HCT116 (cell line): ENCODE data around the gene XKR7. TPM values are rescaled to one million over a fixed set of nuclear protein-coding genes. Genes with fewer than 3 reads are reported as not detected.

Source experiments
- ATAC-seq: fragments of 200-7000 bp; cut with Tn5 transposase; 2 replicates; pipeline ENCODE4 v1.9.1; 2020; ENCODE audit warnings: mild to moderate bottlenecking, moderate library complexity
- BruUV-seq: library from RNA; stranded (reverse); fragments of 400-500 nt; replicated peaks from 2 replicates; lab custom pipeline; 2021; lab: Mats Ljungman, UMichigan
- CTCF ChIA-PET: fragments of 300-600 bp; sonication (Branson Sonifier 250); formaldehyde crosslinking; loops from one replicate; lab custom pipeline; 2021; ENCODE audit warnings: antibody characterized with exemption; lab: Charles Lee
- POLR2A ChIA-PET: fragments of 300-600, 350-600 bp; sonication (Branson Sonifier 250); formaldehyde crosslinking; loops from one replicate; lab custom pipeline; 2021; ENCODE audit warnings: antibody characterized with exemption; lab: Charles Lee
- RAD21 ChIA-PET, 2 experiments: fragments of 300-600 bp; sonication (Branson Sonifier 250); formaldehyde crosslinking; loops; one replicate each; lab custom pipeline; 2023; ENCODE audit warnings: low total read pairs in 2 of 2; ENCODE audit not compliant: uncharacterized antibody in 2 of 2, unreplicated experiment in 2 of 2, low non-redundant PET in 1 of 2; lab: Charles Lee
- DNase-seq: peaks from one replicate; pipeline ENCODE4 v3.0.0-alpha.2; 2010; ENCODE audit warnings: low read depth, low spot score
- H2AFZ ChIP-seq: fragments of 200-600 bp; shearing (Covaris generic), sonication (generic); 2 replicates; pipeline ENCODE4 v1.6.1; 2017; ENCODE audit warnings: low read depth, mixed run types, mixed read lengths, antibody characterized with exemption, low read length; ENCODE audit not compliant: poor library complexity, severe bottlenecking
- H3K27ac ChIP-seq: 2 replicates; pipeline ENCODE4 v1.5.1; 2012; ENCODE audit warnings: low read depth, low read length
- H3K27me3 ChIP-seq: fragments of 200-600 bp; sonication (generic); 2 replicates; pipeline ENCODE4 v1.6.1; 2016; ENCODE audit warnings: mixed run types, low read length, mixed read lengths; ENCODE audit not compliant: insufficient read depth
- H3K36me3 ChIP-seq, 2 experiments: fragments of 200-500 bp in 1 of 2; fragments of 200-600 bp in 1 of 2; sonication (Bioruptor generic) in 1 of 2; sonication (generic) in 1 of 2; 2 replicates each; pipeline versions ENCODE4 v1.5.1 to v1.6.1; 2014 to 2016; ENCODE audit warnings: low read length in 2 of 2, inconsistent platforms in 1 of 2, mixed read lengths in 1 of 2, mixed run types in 1 of 2; ENCODE audit not compliant: insufficient read depth in 2 of 2, control insufficient read depth in 1 of 2
- H3K4me1 ChIP-seq, 2 experiments: fragments of 200-600 bp in 1 of 2; sonication (generic) in 1 of 2; 2 replicates each; pipeline versions ENCODE4 v1.5.1 to v1.6.1; 2012 to 2017; ENCODE audit warnings: low read length in 2 of 2, inconsistent platforms in 1 of 2, mild to moderate bottlenecking in 1 of 2, mixed read lengths in 1 of 2, mixed run types in 1 of 2, moderate library complexity in 1 of 2; ENCODE audit not compliant: insufficient read depth in 2 of 2, control insufficient read depth in 1 of 2
- H3K4me2 ChIP-seq: fragments of 200-600 bp; sonication (generic); 2 replicates; pipeline ENCODE4 v1.6.1; 2017; ENCODE audit warnings: mixed run types, low read length, mixed read lengths
- H3K4me3 ChIP-seq, 2 experiments: fragments of 200-600 bp in 1 of 2; sonication (generic) in 1 of 2; replicated peaks in 1 of 2; 2 replicates each; pipeline ENCODE4 v1.5.1; 2011 to 2016; ENCODE audit warnings: low read length in 2 of 2, control low read depth in 1 of 2, low read depth in 1 of 2, mild to moderate bottlenecking in 1 of 2, mixed read lengths in 1 of 2, mixed run types in 1 of 2
- H3K79me2 ChIP-seq: fragments of 200-600 bp; sonication (generic); 2 replicates; pipeline ENCODE4 v1.6.1; 2017; ENCODE audit warnings: mild to moderate bottlenecking, mixed run types, low read length, moderate library complexity, mixed read lengths; ENCODE audit not compliant: insufficient read depth
- H3K9ac ChIP-seq: fragments of 200-600 bp; sonication (generic); 2 replicates; pipeline ENCODE4 v1.6.1; 2016; ENCODE audit warnings: low read length, mixed read lengths
- H3K9me2 ChIP-seq: fragments of 200-600 bp; sonication (generic), shearing (Covaris generic); 2 replicates; pipeline ENCODE4 v1.6.1; 2017; ENCODE audit warnings: mixed run types, mild to moderate bottlenecking, moderate library complexity; ENCODE audit not compliant: insufficient read depth
- H3K9me3 ChIP-seq, 2 experiments: fragments of 200-500 bp in 1 of 2; fragments of 200-600 bp in 1 of 2; sonication (Bioruptor generic) in 1 of 2; sonication (generic) in 1 of 2; 2 replicates each; pipeline ENCODE4 v1.6.1; 2014 to 2017; ENCODE audit warnings: low read length in 2 of 2, mixed read lengths in 2 of 2, inconsistent platforms in 1 of 2, low read depth in 1 of 2, mild to moderate bottlenecking in 1 of 2, mixed run types in 1 of 2, moderate library complexity in 1 of 2; ENCODE audit not compliant: control insufficient read depth in 1 of 2, insufficient read depth in 1 of 2
- H4K20me1 ChIP-seq: fragments of 200-600 bp; sonication (generic), shearing (Covaris generic); 2 replicates; pipeline ENCODE4 v1.6.1; 2017; ENCODE audit warnings: mixed run types, mild to moderate bottlenecking, moderate library complexity; ENCODE audit not compliant: insufficient read depth
- CEBPB ChIP-seq: IDR thresholded peaks from 2 replicates; pipeline ENCODE4 v1.6.1; 2012; ENCODE audit warnings: low read depth
- EGR1 ChIP-seq: IDR thresholded peaks from 2 replicates; pipeline ENCODE4 v1.6.1; 2012; ENCODE audit warnings: low read depth
- ELF1 ChIP-seq: IDR thresholded peaks from 2 replicates; pipeline ENCODE4 v1.6.1; 2012; ENCODE audit warnings: low read depth, borderline replicate concordance
- EZH2 ChIP-seq: fragments of 200-600 bp; sonication (generic); IDR thresholded peaks from 2 replicates; pipeline ENCODE4 v1.6.1; 2017; ENCODE audit warnings: antibody characterized with exemption, mixed run types
- FOSL1 ChIP-seq: IDR thresholded peaks from 2 replicates; pipeline ENCODE4 v1.6.1; 2012; ENCODE audit warnings: low read depth
- POLR2AphosphoS5 ChIP-seq: IDR thresholded peaks from 2 replicates; pipeline ENCODE4 v1.6.1; 2011; ENCODE audit warnings: mild to moderate bottlenecking, low read depth, low read length, moderate library complexity
- RAD21 ChIP-seq: IDR thresholded peaks from 2 replicates; pipeline ENCODE4 v1.6.1; 2012; ENCODE audit warnings: low read depth, mild to moderate bottlenecking
- SIN3A ChIP-seq: IDR thresholded peaks from 2 replicates; pipeline ENCODE4 v1.6.1; 2012; ENCODE audit warnings: low read depth
- SP1 ChIP-seq: IDR thresholded peaks from 2 replicates; pipeline ENCODE4 v1.6.1; 2012; ENCODE audit warnings: low read depth
- SRF ChIP-seq: IDR thresholded peaks from 2 replicates; pipeline ENCODE4 v1.6.1; 2012; ENCODE audit warnings: low read depth
- YY1 ChIP-seq: IDR thresholded peaks from 2 replicates; pipeline ENCODE4 v1.6.1; 2011; ENCODE audit warnings: low read length, low read depth, moderate library complexity, mild to moderate bottlenecking; ENCODE audit not compliant: insufficient replicate concordance; ENCODE audit errors: extremely low read depth
- intact Hi-C: fragments of 100-400 bp; cut with micrococcal nuclease; formaldehyde crosslinking; loops from 2 replicates; pipeline ENCODE4 v1.10.0; 2022
- total RNA-seq: library from RNA; stranded (reverse); gene quantifications from one replicate; pipeline ENCODE4 v1.2.1, GENCODE V29; 2021; ENCODE audit not compliant: unreplicated experiment
- TF ChIP-seq, protein P1 (sequence below): IDR thresholded peaks from 2 replicates; pipeline ENCODE4 v1.6.1; 2012
- TF ChIP-seq, protein P2 (sequence below): IDR thresholded peaks from 2 replicates; pipeline ENCODE4 v1.6.1; 2012
- TF ChIP-seq, protein P3 (sequence below), 3 experiments: fragments of 200-600 bp in 1 of 3; sonication (generic) in 1 of 3; IDR thresholded peaks in 2 of 3; conservative IDR thresholded peaks in 1 of 3; 2 replicates each; pipeline ENCODE4 v1.5.1; 2012 to 2017; ENCODE audit warnings: low read depth in 2 of 3, low read length in 2 of 3, antibody characterized with exemption in 1 of 3, borderline replicate concordance in 1 of 3, control low read depth in 1 of 3, mild to moderate bottlenecking in 1 of 3, mixed read lengths in 1 of 3, mixed run types in 1 of 3, moderate library complexity in 1 of 3; ENCODE audit not compliant: insufficient read depth in 1 of 3
- TF ChIP-seq, protein P4 (sequence below): IDR thresholded peaks from 2 replicates; pipeline ENCODE4 v1.6.1; 2011; ENCODE audit warnings: mild to moderate bottlenecking, low read length, moderate library complexity; ENCODE audit not compliant: insufficient replicate concordance; ENCODE audit errors: extremely low read depth
- TF ChIP-seq, protein P5 (sequence below): IDR thresholded peaks from 2 replicates; pipeline ENCODE4 v1.6.1; 2012; ENCODE audit warnings: low read depth

Gene XKR7
- total RNA-seq, 1 experiment from 2014 or later, result not detected

DNA sequence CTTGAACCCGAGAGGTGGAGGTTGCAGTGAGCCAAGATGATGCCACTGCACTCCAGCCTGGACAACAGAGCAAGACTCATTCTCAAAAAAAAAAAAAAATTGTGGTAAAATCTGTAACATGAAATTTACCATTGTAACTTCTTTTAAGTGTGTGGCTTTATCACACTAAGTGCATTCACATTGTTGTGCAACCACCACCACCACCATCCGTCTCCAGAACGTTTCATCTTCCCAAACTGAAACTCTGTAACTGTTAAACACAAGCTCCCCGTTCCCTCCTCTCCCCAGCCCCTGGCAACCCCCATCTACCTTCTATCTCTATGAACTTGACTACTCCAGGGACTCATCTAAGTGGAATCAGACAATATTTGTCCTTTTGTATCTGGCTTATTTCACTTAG lies 45.8 kb upstream of the XKR7 start:
- Histone ChIP-seq H3K9ac (no peak overlapping the region), H3K4me3 (no peak overlapping the region), H3K4me1 (no peaks in the 10 kb centered on the region), H2AFZ (no peak overlapping the region), H4K20me1 (no peaks in the 10 kb centered on the region), H3K27ac (no peak overlapping the region), H3K9me3 (no peaks in the 10 kb centered on the region), H3K4me2 (no peak overlapping the region), H3K79me2 (no peaks in the 10 kb centered on the region), H3K9me2 (no peaks in the 10 kb centered on the region), H3K36me3 (no peaks in the 10 kb centered on the region), H3K27me3 (no peaks in the 10 kb centered on the region)
- no TSS peak for BruUV-seq
- CTCF ChIA-PET, result no interaction called here
- DNase-seq, result no peak
- intact Hi-C loops, result no loop called here
- TF ChIP-seq, protein P1, sequence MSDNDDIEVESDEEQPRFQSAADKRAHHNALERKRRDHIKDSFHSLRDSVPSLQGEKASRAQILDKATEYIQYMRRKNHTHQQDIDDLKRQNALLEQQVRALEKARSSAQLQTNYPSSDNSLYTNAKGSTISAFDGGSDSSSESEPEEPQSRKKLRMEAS, result no peak
- TF ChIP-seq SP1 (no peak), YY1 (no peak), RAD21 (no peak), ELF1 (no peak), EZH2 (no peak), FOSL1 (no peak), POLR2AphosphoS5 (no peak), EGR1 (no peak), CEBPB (no peak), SIN3A (no peak), SRF (no peak)
- TF ChIP-seq, protein P2, sequence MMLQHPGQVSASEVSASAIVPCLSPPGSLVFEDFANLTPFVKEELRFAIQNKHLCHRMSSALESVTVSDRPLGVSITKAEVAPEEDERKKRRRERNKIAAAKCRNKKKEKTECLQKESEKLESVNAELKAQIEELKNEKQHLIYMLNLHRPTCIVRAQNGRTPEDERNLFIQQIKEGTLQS, result no peak
- TF ChIP-seq, protein P3, sequence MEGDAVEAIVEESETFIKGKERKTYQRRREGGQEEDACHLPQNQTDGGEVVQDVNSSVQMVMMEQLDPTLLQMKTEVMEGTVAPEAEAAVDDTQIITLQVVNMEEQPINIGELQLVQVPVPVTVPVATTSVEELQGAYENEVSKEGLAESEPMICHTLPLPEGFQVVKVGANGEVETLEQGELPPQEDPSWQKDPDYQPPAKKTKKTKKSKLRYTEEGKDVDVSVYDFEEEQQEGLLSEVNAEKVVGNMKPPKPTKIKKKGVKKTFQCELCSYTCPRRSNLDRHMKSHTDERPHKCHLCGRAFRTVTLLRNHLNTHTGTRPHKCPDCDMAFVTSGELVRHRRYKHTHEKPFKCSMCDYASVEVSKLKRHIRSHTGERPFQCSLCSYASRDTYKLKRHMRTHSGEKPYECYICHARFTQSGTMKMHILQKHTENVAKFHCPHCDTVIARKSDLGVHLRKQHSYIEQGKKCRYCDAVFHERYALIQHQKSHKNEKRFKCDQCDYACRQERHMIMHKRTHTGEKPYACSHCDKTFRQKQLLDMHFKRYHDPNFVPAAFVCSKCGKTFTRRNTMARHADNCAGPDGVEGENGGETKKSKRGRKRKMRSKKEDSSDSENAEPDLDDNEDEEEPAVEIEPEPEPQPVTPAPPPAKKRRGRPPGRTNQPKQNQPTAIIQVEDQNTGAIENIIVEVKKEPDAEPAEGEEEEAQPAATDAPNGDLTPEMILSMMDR (IDR thresholded peaks at IDR 0.05 in 2 of 3, conservative IDR thresholded peaks at IDR 0.05 in 1 of 3; ENCODE audit: borderline replicate concordance in 1 of 3, insufficient read depth in 1 of 3, low read depth in 2 of 3, low read length in 2 of 3), result no peak
- TF ChIP-seq, protein P4, sequence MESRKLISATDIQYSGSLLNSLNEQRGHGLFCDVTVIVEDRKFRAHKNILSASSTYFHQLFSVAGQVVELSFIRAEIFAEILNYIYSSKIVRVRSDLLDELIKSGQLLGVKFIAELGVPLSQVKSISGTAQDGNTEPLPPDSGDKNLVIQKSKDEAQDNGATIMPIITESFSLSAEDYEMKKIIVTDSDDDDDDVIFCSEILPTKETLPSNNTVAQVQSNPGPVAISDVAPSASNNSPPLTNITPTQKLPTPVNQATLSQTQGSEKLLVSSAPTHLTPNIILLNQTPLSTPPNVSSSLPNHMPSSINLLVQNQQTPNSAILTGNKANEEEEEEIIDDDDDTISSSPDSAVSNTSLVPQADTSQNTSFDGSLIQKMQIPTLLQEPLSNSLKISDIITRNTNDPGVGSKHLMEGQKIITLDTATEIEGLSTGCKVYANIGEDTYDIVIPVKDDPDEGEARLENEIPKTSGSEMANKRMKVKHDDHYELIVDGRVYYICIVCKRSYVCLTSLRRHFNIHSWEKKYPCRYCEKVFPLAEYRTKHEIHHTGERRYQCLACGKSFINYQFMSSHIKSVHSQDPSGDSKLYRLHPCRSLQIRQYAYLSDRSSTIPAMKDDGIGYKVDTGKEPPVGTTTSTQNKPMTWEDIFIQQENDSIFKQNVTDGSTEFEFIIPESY, result no peak
- TF ChIP-seq, protein P5, sequence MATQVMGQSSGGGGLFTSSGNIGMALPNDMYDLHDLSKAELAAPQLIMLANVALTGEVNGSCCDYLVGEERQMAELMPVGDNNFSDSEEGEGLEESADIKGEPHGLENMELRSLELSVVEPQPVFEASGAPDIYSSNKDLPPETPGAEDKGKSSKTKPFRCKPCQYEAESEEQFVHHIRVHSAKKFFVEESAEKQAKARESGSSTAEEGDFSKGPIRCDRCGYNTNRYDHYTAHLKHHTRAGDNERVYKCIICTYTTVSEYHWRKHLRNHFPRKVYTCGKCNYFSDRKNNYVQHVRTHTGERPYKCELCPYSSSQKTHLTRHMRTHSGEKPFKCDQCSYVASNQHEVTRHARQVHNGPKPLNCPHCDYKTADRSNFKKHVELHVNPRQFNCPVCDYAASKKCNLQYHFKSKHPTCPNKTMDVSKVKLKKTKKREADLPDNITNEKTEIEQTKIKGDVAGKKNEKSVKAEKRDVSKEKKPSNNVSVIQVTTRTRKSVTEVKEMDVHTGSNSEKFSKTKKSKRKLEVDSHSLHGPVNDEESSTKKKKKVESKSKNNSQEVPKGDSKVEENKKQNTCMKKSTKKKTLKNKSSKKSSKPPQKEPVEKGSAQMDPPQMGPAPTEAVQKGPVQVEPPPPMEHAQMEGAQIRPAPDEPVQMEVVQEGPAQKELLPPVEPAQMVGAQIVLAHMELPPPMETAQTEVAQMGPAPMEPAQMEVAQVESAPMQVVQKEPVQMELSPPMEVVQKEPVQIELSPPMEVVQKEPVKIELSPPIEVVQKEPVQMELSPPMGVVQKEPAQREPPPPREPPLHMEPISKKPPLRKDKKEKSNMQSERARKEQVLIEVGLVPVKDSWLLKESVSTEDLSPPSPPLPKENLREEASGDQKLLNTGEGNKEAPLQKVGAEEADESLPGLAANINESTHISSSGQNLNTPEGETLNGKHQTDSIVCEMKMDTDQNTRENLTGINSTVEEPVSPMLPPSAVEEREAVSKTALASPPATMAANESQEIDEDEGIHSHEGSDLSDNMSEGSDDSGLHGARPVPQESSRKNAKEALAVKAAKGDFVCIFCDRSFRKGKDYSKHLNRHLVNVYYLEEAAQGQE, result no peak
- RAD21 ChIA-PET, result no interaction called here
- no peak for ATAC-seq
- POLR2A ChIA-PET, result no interaction called here
